Lung (tissue), 12 donors: ENCODE measurements around the gene TEAD1. TPM values are rescaled to one million over a fixed set of nuclear protein-coding genes. Genes with fewer than 3 reads are reported as not detected.

ENCODE experiments used
- ATAC-seq: fragments of 200-7000 bp; cut with Tn5 transposase; one replicate; pipeline ENCODE4 v1.9.1; 2020; ENCODE audit warnings: moderate number of reproducible peaks; ENCODE audit not compliant: insufficient read depth, low FRiP score
- DNase-seq, 3 donors: peaks; one replicate each; pipeline ENCODE4 v3.0.0-alpha.2; 2013 to 2017
- H3K27ac ChIP-seq, 2 donors: one replicate each; pipeline ENCODE4 v1.5.1; 2013; ENCODE audit warnings: mild to moderate bottlenecking in 2 of 2, moderate library complexity in 2 of 2, control low read depth in 1 of 2, inconsistent platforms in 1 of 2, low read depth in 1 of 2, low read length in 1 of 2
- H3K27me3 ChIP-seq, 3 donors: one replicate each; pipeline ENCODE4 v1.5.1; 2013; ENCODE audit warnings: low read length in 2 of 3; ENCODE audit not compliant: control insufficient read depth in 3 of 3, insufficient read depth in 3 of 3
- H3K36me3 ChIP-seq, 4 donors: one replicate each; pipeline ENCODE4 v1.5.1; 2013; ENCODE audit warnings: low read length in 4 of 4, mild to moderate bottlenecking in 1 of 4, moderate library complexity in 1 of 4; ENCODE audit not compliant: control insufficient read depth in 4 of 4, insufficient read depth in 4 of 4
- H3K4me1 ChIP-seq, 5 donors: one replicate each; pipeline ENCODE4 v1.5.1; 2013; ENCODE audit warnings: low read length in 5 of 5, mild to moderate bottlenecking in 2 of 5, moderate library complexity in 1 of 5; ENCODE audit not compliant: control insufficient read depth in 5 of 5, insufficient read depth in 5 of 5
- H3K4me3 ChIP-seq: one replicate; pipeline ENCODE4 v1.5.1; 2013; ENCODE audit warnings: mild to moderate bottlenecking, control low read depth, moderate library complexity
- H3K9ac ChIP-seq, 2 donors: one replicate each; pipeline ENCODE4 v1.5.1; 2013; ENCODE audit warnings: low read length in 2 of 2, control low read depth in 1 of 2; ENCODE audit not compliant: insufficient read depth in 1 of 2
- H3K9me3 ChIP-seq, 4 donors: one replicate each; pipeline ENCODE4 v1.5.1; 2013; ENCODE audit warnings: low read length in 3 of 4, mild to moderate bottlenecking in 1 of 4, moderate library complexity in 1 of 4; ENCODE audit not compliant: control insufficient read depth in 4 of 4, insufficient read depth in 3 of 4
- whole genome bisulfite sequencing, 2 donors: extraction: QIAGEN DNeasy Blood & Tissue Kit; methylation state at CpG; one replicate each; pipeline ENCODE4 v1.1.7; 2013; 5-methylcytosine and 5-hydroxymethylcytosine counted together
- polyA plus RNA-seq, 2 donors: library from polyadenylated mRNA; stranded (reverse); fragments of 200-250 nt; gene quantifications; one replicate each; pipeline ENCODE4 v1.2.1, GENCODE V29; 2013
- total RNA-seq, 2 donors: library from RNA; depleted of rRNA in 1 of 2; stranded (reverse); fragments of >200 nt in 1 of 2; gene quantifications; one replicate each; pipeline ENCODE4 v1.2.1, GENCODE V29; 2014 to 2021
- TF ChIP-seq, protein P1 (sequence below): IDR thresholded peaks from 2 replicates; pipeline ENCODE4 v1.5.1; 2012; ENCODE audit warnings: mild to moderate bottlenecking; ENCODE audit errors: control extremely low read depth, extremely low read depth
- donor health status: control.
- donor health status: control.
- donor health status: Bipolar disorder and iron deficiency.
- donor health status: healthy.
- donor health status: DM: yes; HTN: yes; CAD: no.

Gene TEAD1
- total and polyA plus RNA-seq, 4 donors = 7.7 to 141 (median 38.8) TPM

DNA sequence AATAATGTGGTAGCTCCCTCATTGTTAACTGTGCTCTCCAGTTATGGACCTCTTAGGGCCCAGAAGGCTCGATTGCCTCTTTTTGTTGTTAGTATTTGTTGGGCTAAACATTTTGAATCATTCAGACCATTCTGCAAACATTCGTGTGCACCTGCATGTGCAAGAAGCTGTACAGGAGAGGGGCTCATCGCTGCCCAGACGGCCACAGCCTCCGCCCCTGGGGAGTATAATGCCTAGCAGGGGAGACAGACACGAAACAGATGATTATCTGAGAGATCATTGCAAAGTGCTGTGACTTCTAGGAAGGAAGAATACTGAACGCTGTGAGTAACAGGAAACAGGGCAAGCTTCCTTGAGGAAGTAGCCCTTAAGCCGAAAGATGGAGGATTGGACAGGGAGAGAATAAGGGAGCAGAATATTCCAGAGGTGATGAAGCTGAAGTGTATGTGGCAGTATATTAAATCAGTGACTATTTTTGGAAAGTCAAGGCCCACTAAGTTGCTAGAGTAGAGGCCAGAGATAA lies 211.6 kb downstream of the TEAD1 start:
- Histone ChIP-seq H3K9me3 (peaks cover 0 to 3% (median 0%) of the 10 kb centered on the region in 4 donors), H3K4me3 (no peak overlapping the region), H3K27ac (no peak overlapping the region), H3K9ac (no peak overlapping the region), H3K4me1 (peaks cover 0 to 12% (median 0%) of the 10 kb centered on the region in 5 donors), H3K27me3 (no peaks in the 10 kb centered on the region), H3K36me3 (peaks cover 20 to 34% (median 25%) of the 10 kb centered on the region in 4 donors)
- no peak for ATAC-seq
- 72 to 76% methylated on average over 8 of the region's 8 CpGs for WGBS, 2 donors
- TF ChIP-seq, protein P1, sequence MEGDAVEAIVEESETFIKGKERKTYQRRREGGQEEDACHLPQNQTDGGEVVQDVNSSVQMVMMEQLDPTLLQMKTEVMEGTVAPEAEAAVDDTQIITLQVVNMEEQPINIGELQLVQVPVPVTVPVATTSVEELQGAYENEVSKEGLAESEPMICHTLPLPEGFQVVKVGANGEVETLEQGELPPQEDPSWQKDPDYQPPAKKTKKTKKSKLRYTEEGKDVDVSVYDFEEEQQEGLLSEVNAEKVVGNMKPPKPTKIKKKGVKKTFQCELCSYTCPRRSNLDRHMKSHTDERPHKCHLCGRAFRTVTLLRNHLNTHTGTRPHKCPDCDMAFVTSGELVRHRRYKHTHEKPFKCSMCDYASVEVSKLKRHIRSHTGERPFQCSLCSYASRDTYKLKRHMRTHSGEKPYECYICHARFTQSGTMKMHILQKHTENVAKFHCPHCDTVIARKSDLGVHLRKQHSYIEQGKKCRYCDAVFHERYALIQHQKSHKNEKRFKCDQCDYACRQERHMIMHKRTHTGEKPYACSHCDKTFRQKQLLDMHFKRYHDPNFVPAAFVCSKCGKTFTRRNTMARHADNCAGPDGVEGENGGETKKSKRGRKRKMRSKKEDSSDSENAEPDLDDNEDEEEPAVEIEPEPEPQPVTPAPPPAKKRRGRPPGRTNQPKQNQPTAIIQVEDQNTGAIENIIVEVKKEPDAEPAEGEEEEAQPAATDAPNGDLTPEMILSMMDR = no peak
- no peak for DNase-seq

DNA sequence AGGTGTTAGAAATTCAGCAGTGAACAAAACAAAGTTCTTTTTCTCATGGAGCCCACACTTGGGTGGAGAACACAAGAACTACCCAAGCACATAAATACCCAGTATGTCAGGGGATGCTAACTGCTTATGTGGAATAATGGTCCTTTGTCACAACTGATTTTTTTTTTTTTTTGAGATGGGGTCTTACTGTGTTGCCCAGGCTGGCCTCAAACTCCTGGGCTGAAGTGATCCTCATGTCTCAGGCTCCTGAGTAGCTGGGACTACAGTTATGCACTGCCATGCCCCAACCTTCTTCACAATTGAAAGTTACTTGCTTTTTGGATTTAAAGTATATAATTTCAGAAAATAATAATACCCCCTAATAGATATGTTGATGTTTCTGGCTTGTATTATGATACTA lies 212.3 kb downstream of the TEAD1 start:
- TF ChIP-seq, protein P1 = no peak
- ATAC-seq (no peak), DNase-seq (no peak)
- peaks cover 15 to 34% (median 23%) of the 10 kb centered on the region in 4 donors for H3K36me3 ChIP-seq
- no peak overlapping the region for H3K9ac ChIP-seq
- H3K4me3 ChIP-seq = no peak overlapping the region
- H3K4me1 ChIP-seq = peaks cover 0 to 16% (median 0%) of the 10 kb centered on the region in 5 donors
- H3K27ac ChIP-seq = no peak overlapping the region
- no peaks in the 10 kb centered on the region for H3K27me3 ChIP-seq
- H3K9me3 ChIP-seq = peaks cover 0 to 3% (median 0%) of the 10 kb centered on the region in 4 donors

DNA sequence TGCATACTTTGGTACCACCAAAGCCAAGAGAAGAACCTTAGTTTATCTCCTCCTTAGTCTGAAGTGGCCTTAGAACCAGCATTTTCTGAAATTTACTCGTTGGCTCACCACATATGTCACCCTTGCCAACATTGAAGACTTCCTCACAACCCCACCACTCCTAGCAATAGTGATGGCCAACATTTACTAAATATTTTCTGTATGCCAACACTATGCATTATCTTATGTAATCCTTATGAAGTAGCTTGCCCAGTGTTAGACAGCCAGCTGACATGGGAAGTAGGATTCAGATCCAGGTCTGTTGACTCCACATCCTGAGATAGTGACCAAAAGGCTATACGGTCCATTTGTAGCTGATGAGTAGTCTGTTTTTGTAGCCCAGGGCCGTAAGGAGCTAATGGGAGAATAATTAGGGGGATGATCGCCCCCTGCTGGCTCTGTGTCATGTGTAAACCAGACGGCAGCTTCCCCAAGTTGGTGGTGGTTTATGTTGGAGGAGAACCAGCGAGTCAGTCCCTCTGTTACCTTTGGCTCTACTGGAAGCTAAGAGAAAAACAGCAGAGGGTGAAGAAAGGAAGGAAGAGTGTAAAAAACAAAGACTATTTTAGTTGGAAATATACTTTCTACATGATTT lies 214.4 kb downstream of the TEAD1 start:
- Histone ChIP-seq H3K27ac (peak overlapping the region; percentile 76), H3K9ac (no peak overlapping the region), H3K9me3 (no peaks in the 10 kb centered on the region), H3K27me3 (no peaks in the 10 kb centered on the region), H3K36me3 (peaks cover 4 to 16% (median 7%) of the 10 kb centered on the region in 4 donors), H3K4me3 (no peak overlapping the region), H3K4me1 (peaks cover 0 to 16% (median 0%) of the 10 kb centered on the region in 5 donors)
- WGBS, 2 donors = 9 to 12% methylated on average over 6 of the region's 6 CpGs
- TF ChIP-seq, protein P1 = peak; percentile 58
- DNase-seq (peak; percentile 86 to 92 (median 89)), ATAC-seq (peak; percentile 76)
